Measurements from ENCODE around the gene DPYD. TPM values are rescaled to one million over a fixed set of nuclear protein-coding genes. Genes with fewer than 3 reads are reported as not detected.

The DPYD gene
- total and polyA plus RNA-seq, 11 donors: 2.6 to 38.4 (median 7.8) TPM

- H3K4me3 ChIP-seq: no peak overlapping the region
- TF ChIP-seq CTCF (IDR thresholded peaks at IDR 0.05): no peak
- TF ChIP-seq POLR2A (IDR thresholded peaks at IDR 0.05): no peak
- H3K9me3 ChIP-seq: peaks cover 0 to 43% (median 13%) of the 10 kb centered on the region in 12 donors
- DNase-seq: no peak
- intact Hi-C loops (cut with DNase I): no loop called here
- H3K27ac ChIP-seq: no peak overlapping the region
- no peaks in the 10 kb centered on the region for H3K27me3 ChIP-seq
- ATAC-seq: no peak
- no peaks in the 10 kb centered on the region for H3K36me3 ChIP-seq
- no peaks in the 10 kb centered on the region for H3K4me1 ChIP-seq
These were observed 273.1 kb downstream of the DPYD start for GRCh38 chr1:97647776-97648175.

- no peak overlapping the region for H3K4me3 ChIP-seq
- no peaks in the 10 kb centered on the region for H3K27me3 ChIP-seq
- WGBS, 4 donors: 92 to 100% (median 94%) methylated on average over 1 of the region's 1 CpG
- no peaks in the 10 kb centered on the region for H3K36me3 ChIP-seq
- ATAC-seq (no peak), DNase-seq (no peak)
- peaks cover 0 to 43% (median 13%) of the 10 kb centered on the region in 12 donors for H3K9me3 ChIP-seq
- intact Hi-C loops (cut with DNase I): no loop called here
- H3K27ac ChIP-seq: no peak overlapping the region
- no peak for TF ChIP-seq CTCF (IDR thresholded peaks at IDR 0.05)
- H3K4me1 ChIP-seq: peaks cover 0 to 3% (median 0%) of the 10 kb centered on the region in 12 donors
These were observed 274.8 kb downstream of the DPYD start for GRCh38 chr1:97646071-97646470.

- intact Hi-C loops (cut with DNase I): no loop called here
- TF ChIP-seq CTCF (IDR thresholded peaks at IDR 0.05): no peak
- TF ChIP-seq POLR2A (IDR thresholded peaks at IDR 0.05): no peak
- Histone ChIP-seq H3K4me3 (no peak overlapping the region), H3K36me3 (no peaks in the 10 kb centered on the region), H3K27ac (no peak overlapping the region), H3K4me1 (peaks cover 0 to 5% (median 0%) of the 10 kb centered on the region in 12 donors), H3K27me3 (no peaks in the 10 kb centered on the region), H3K9me3 (peaks cover 0 to 25% (median 1%) of the 10 kb centered on the region in 12 donors)
- no peak for DNase-seq
- ATAC-seq: no peak
These were observed 280.2 kb downstream of the DPYD start for GRCh38 chr1:97640677-97641076.

- peaks cover 0 to 5% (median 0%) of the 10 kb centered on the region in 12 donors for H3K4me1 ChIP-seq
- DNase-seq: no peak
- H3K27me3 ChIP-seq: no peaks in the 10 kb centered on the region
- H3K36me3 ChIP-seq: no peaks in the 10 kb centered on the region
- H3K9me3 ChIP-seq: no peaks in the 10 kb centered on the region
- no peak overlapping the region for H3K27ac ChIP-seq
- no peak for ATAC-seq
- intact Hi-C loops (cut with DNase I): no loop called here
- no peak overlapping the region for H3K4me3 ChIP-seq
- TF ChIP-seq POLR2A (IDR thresholded peaks at IDR 0.05) (no peak), CTCF (IDR thresholded peaks at IDR 0.05) (no peak)
These were observed 283.9 kb downstream of the DPYD start for GRCh38 chr1:97636941-97637340.
